ENCODE measurements around the gene COL4A2. TPM values are rescaled to one million over a fixed set of nuclear protein-coding genes. Genes with fewer than 3 reads are reported as not detected.
A peak's percentile ranks its signal among the peaks of the same experiment; 100 is the strongest.

Gene COL4A2
- total RNA-seq, 1 experiment from 2014 or later = 66.0 TPM

DNA sequence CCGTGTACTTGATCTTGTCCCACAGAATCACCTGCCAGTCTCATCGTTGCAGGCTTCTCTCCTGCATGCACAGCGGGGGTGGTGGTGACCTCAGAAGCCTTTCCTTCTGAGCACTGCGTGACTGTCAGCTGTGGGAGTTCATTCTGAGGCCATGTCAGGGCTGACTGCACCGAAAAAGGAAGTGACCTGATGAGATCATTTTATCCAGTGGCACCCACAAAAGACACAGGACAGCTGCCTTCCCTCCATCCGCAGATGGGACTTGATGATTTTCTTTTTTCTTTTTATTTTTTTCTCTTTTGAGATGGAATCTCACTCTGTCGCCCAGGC is 164.7 kb downstream of the COL4A2 start:
- peaks cover 6% of the 10 kb centered on the region for H3K36me3 Mint-ChIP-seq (ENCODE audit: insufficient read depth, unreplicated experiment)
- no TSS peak for BruUV-seq (replicated peaks)
- no peaks in the 10 kb centered on the region for H3K4me1 Mint-ChIP-seq (ENCODE audit: insufficient read depth, unreplicated experiment)

DNA sequence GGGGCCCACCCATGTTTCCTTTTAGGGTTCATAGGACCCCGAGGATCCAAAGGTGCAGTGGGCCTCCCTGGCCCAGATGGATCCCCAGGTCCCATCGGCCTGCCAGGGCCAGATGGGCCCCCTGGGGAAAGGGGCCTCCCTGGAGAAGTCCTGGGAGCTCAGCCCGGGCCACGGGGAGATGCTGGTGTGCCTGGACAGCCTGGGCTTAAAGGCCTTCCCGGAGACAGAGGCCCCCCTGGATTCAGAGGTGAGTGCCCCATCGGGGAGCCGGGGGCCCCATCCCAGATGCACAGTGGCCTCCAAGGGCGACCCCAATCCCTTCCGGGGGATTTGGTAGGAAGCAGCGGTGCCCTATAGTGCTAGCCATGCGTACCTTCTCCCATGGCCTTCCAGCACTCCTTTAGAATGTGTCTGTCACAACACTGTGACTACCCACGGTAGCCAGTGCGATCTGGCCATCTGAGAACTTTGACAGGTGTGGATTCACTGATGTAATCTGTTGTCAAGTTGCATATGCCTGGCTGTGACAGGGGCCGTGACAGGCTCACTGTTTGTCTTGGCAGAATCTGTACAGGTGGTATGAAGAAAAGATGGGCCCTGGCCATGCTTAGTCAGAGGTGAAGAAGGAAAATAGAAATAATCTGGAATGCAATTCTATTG is 165.9 kb downstream of the COL4A2 start:
- H3K27ac Mint-ChIP-seq (ENCODE audit: low read depth, unreplicated experiment) = peak overlapping the region; percentile 71
- H3K9me3 Mint-ChIP-seq (ENCODE audit: unreplicated experiment) = no peaks in the 10 kb centered on the region
- H3K4me1 Mint-ChIP-seq (ENCODE audit: insufficient read depth, unreplicated experiment) = no peaks in the 10 kb centered on the region
- H3K27me3 Mint-ChIP-seq (ENCODE audit: insufficient read depth, unreplicated experiment) = no peaks in the 10 kb centered on the region
- no peak overlapping the region for H3K4me3 Mint-ChIP-seq (ENCODE audit: unreplicated experiment)
- CTCF ChIA-PET = interaction anchor here (0.9 kb wide), 1 partner anchor 28 kb away, joined by 6 read pairs; no protein-coding TSS in a partner anchor
- POLR2A ChIA-PET = no interaction called here
- DNase-seq (ENCODE audit: unreplicated experiment) = no peak
- H3K36me3 Mint-ChIP-seq (ENCODE audit: insufficient read depth, unreplicated experiment) = peaks cover 6% of the 10 kb centered on the region
- intact Hi-C loops (cut with micrococcal nuclease) = no loop called here
- no TSS peak for BruUV-seq (replicated peaks)
- TF ChIP-seq, protein P1, sequence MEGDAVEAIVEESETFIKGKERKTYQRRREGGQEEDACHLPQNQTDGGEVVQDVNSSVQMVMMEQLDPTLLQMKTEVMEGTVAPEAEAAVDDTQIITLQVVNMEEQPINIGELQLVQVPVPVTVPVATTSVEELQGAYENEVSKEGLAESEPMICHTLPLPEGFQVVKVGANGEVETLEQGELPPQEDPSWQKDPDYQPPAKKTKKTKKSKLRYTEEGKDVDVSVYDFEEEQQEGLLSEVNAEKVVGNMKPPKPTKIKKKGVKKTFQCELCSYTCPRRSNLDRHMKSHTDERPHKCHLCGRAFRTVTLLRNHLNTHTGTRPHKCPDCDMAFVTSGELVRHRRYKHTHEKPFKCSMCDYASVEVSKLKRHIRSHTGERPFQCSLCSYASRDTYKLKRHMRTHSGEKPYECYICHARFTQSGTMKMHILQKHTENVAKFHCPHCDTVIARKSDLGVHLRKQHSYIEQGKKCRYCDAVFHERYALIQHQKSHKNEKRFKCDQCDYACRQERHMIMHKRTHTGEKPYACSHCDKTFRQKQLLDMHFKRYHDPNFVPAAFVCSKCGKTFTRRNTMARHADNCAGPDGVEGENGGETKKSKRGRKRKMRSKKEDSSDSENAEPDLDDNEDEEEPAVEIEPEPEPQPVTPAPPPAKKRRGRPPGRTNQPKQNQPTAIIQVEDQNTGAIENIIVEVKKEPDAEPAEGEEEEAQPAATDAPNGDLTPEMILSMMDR (IDR thresholded peaks at IDR 0.05; ENCODE audit: unreplicated experiment) = no peak

More for the DNA sequence above, 164.7 kb downstream of the COL4A2 start:
- no peak overlapping the region for H3K4me3 Mint-ChIP-seq (ENCODE audit: unreplicated experiment)
- ChIA-PET CTCF (interaction anchor here (1.2 kb wide), 1 partner anchor 16 kb away, joined by 3 read pairs; no protein-coding TSS in a partner anchor), POLR2A (no interaction called here)
- H3K27me3 Mint-ChIP-seq (ENCODE audit: insufficient read depth, unreplicated experiment) = no peaks in the 10 kb centered on the region
- no peaks in the 10 kb centered on the region for H3K9me3 Mint-ChIP-seq (ENCODE audit: unreplicated experiment)
- TF ChIP-seq, protein P1 (IDR thresholded peaks at IDR 0.05; ENCODE audit: unreplicated experiment) = no peak
- DNase-seq (ENCODE audit: unreplicated experiment) = no peak
- no peak overlapping the region for H3K27ac Mint-ChIP-seq (ENCODE audit: low read depth, unreplicated experiment)
- intact Hi-C loops (cut with micrococcal nuclease) = no loop called here

DNA sequence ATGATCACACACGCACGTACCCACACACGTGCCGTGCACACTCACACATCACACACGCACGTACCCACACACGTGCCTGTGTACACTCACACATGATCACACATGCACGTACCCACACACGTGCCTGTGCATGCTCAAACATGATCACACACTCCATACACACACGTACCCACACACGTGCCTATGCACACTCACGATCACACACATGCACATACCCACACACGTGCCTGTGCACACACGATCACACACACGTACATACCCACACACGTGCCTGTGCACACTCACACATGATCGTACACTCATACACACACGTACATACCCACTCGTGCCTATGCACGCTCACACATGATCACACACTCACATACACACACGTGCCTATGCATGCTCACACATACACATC is 167.6 kb downstream of the COL4A2 start:
- H3K9me3 Mint-ChIP-seq (ENCODE audit: unreplicated experiment) = no peaks in the 10 kb centered on the region
- TF ChIP-seq, protein P1 (IDR thresholded peaks at IDR 0.05; ENCODE audit: unreplicated experiment) = no peak

DNA sequence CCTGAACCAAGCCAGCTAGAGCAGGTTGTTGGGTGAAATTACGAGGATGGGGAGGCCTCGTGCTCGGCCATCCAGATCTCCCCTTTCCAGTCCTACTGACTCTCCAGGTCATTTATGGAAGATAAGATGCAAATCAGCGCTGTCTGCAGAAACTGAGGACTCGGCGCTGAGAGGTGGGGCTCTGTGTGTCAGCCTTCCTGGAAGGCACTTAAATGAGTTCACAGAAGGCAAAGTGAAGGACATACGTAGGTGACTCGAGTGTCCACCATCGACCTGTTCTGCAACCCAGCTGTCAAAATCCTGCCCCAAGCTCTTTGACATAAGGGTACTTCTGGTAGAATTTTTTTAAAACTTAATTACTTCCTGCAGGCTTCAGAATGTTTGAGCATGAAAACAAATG is 168.0 kb downstream of the COL4A2 start:
- H3K36me3 Mint-ChIP-seq (ENCODE audit: insufficient read depth, unreplicated experiment) = peaks cover 13% of the 10 kb centered on the region
- intact Hi-C loops (cut with micrococcal nuclease) = no loop called here
- ChIA-PET POLR2A (interaction anchor here (0.6 kb wide), 1 partner anchor 971 kb away, joined by 3 read pairs; no protein-coding TSS in a partner anchor), CTCF (interaction anchor here (0.7 to 1.0 kb wide), 2 partner anchors 16 to 19 kb away, joined by 3 read pairs; no protein-coding TSS in a partner anchor)
- H3K27ac Mint-ChIP-seq (ENCODE audit: low read depth, unreplicated experiment) = peak overlapping the region; percentile 22
- no peak overlapping the region for H3K4me3 Mint-ChIP-seq (ENCODE audit: unreplicated experiment)
- no peak for DNase-seq (ENCODE audit: unreplicated experiment)
- no TSS peak for BruUV-seq (replicated peaks)
- TF ChIP-seq, protein P1 (IDR thresholded peaks at IDR 0.05; ENCODE audit: unreplicated experiment) = no peak
- H3K9me3 Mint-ChIP-seq (ENCODE audit: unreplicated experiment) = no peaks in the 10 kb centered on the region
- no peaks in the 10 kb centered on the region for H3K4me1 Mint-ChIP-seq (ENCODE audit: insufficient read depth, unreplicated experiment)
- no peaks in the 10 kb centered on the region for H3K27me3 Mint-ChIP-seq (ENCODE audit: insufficient read depth, unreplicated experiment)

More for the DNA sequence above, 167.6 kb downstream of the COL4A2 start:
- H3K27me3 Mint-ChIP-seq (ENCODE audit: insufficient read depth, unreplicated experiment) = no peaks in the 10 kb centered on the region
- CTCF ChIA-PET = interaction anchor here (0.7 to 1.0 kb wide), 2 partner anchors 17 to 19 kb away, joined by 3 read pairs; no protein-coding TSS in a partner anchor
- peak overlapping the region; percentile 22 for H3K27ac Mint-ChIP-seq (ENCODE audit: low read depth, unreplicated experiment)
- no peak for DNase-seq (ENCODE audit: unreplicated experiment)
- no peaks in the 10 kb centered on the region for H3K4me1 Mint-ChIP-seq (ENCODE audit: insufficient read depth, unreplicated experiment)
- H3K36me3 Mint-ChIP-seq (ENCODE audit: insufficient read depth, unreplicated experiment) = peaks cover 13% of the 10 kb centered on the region
- POLR2A ChIA-PET = interaction anchor here (0.6 kb wide), 1 partner anchor 971 kb away, joined by 3 read pairs; no protein-coding TSS in a partner anchor
- intact Hi-C loops (cut with micrococcal nuclease) = no loop called here
- H3K4me3 Mint-ChIP-seq (ENCODE audit: unreplicated experiment) = no peak overlapping the region
- no TSS peak for BruUV-seq (replicated peaks)
